ENCODE data around the gene WDR46.
"Not testable (repeated sequence)": the region's sequence is repeated elsewhere in the genome, so short reads cannot be mapped to it uniquely, and the experiment has no call there.

Gene WDR46

DNA sequence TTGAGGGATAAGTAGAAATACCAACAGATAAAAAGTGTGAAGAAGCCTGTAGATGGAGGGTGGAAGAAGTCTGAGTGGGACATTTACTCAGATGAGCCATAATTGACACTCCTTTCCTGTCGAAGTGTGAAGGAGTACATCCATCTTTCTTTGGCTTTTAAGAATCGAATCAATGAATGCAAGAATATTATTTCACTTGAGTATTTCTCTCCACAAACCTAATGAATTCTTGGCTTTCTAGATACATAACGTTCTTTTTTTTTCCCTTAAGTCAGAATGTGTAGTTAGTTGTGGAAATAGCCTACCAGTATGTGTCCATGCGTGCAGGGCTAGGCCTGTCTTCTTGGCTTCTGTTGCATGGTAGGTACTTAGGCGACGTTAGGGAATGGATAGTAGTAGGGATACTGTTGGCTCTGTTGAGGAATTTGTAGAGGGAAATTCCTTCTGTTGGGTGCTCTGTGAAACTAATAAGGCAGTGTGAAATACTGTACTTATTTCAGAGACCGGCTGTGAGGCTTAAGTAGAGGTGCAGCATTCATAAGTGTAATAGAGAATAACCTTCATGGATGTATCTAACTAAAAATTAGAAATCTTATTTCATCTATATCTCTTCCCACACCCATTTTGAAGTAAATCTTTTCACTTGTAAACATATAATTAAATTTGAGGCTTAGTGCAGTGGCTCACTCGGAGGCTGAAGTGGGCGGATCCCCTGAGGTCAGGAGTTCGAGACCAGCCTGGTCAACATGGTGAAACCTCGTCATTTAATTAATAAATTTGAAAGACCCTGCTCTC lies 15.7 kb downstream of the WDR46 start:
- H3K36me3 ChIP-seq = peaks cover 11% of the 10 kb centered on the region
- no peak overlapping the region for H3K4me3 ChIP-seq (ENCODE audit: low read depth in 1 of 2, low read length in 1 of 2)

GRCh38 chr6:33272275-33273128 lies 16.5 kb downstream of the WDR46 start:
- peaks cover 16% of the 10 kb centered on the region for H3K36me3 ChIP-seq
- H3K27me3 ChIP-seq = no peaks in the 10 kb centered on the region
- H3K4me3 ChIP-seq (ENCODE audit: low read depth in 1 of 2, low read length in 1 of 2) = peak overlapping the region; percentile 73 to 87
- peaks cover 31 to 35% of the 10 kb centered on the region in 2 experiments for H3K4me1 ChIP-seq (ENCODE audit: control insufficient read depth in 1 of 2, insufficient read depth in 1 of 2, low read depth in 1 of 2, low read length in 1 of 2)
- H3K9me3 ChIP-seq = no peaks in the 10 kb centered on the region
- H3K27ac ChIP-seq = peak overlapping the region; percentile 96
- no peak for TF ChIP-seq CTCF (IDR thresholded peaks at IDR 0.05)

More for the DNA sequence above, 15.7 kb downstream of the WDR46 start:
- no peaks in the 10 kb centered on the region for H3K9me3 ChIP-seq
- no peak for TF ChIP-seq CTCF (IDR thresholded peaks at IDR 0.05)
- peaks cover 39 to 43% of the 10 kb centered on the region in 2 experiments for H3K4me1 ChIP-seq (ENCODE audit: control insufficient read depth in 1 of 2, insufficient read depth in 1 of 2, low read depth in 1 of 2, low read length in 1 of 2)
- H3K27me3 ChIP-seq = no peaks in the 10 kb centered on the region
- H3K27ac ChIP-seq = peak overlapping the region; percentile 96

GRCh38 chr6:33271468-33272274 lies 17.4 kb downstream of the WDR46 start, which contains the start of the genes RPS18 and VPS52:
RPS18 (plus strand) TSS chr6:33272075; CDS start chr6:33272120, 45 bp downstream.
VPS52 (minus strand) TSS chr6:33271876; CDS start chr6:33271675, 201 bp downstream.
- H3K4me1 ChIP-seq (ENCODE audit: control insufficient read depth in 1 of 2, insufficient read depth in 1 of 2, low read depth in 1 of 2, low read length in 1 of 2) = peaks cover 26 to 33% of the 10 kb centered on the region in 2 experiments

DNA sequence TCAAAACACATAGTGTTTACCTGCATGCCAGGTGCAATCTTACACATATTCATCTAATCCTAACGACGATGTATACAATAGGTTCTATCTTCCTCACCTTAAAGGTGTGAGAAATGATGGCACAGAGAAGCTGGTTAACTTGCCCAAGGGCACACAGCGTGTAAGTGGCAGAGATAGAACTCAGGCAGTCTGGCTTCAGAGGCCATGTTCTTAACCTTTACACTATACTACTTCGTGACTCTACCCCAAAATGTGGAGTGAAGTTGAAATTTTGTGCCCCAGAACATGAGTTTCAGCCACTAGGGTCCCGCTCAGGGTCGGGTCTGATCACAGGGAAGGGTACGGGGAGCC lies 17.9 kb downstream of the WDR46 start:
- TF ChIP-seq CTCF (IDR thresholded peaks at IDR 0.05) = no peak

More at GRCh38 chr6:33271468-33272274, 17.4 kb downstream of the WDR46 start, which contains the start of the genes RPS18 and VPS52:
- peak; percentile 38 for TF ChIP-seq CTCF (IDR thresholded peaks at IDR 0.05)
- peaks cover 24% of the 10 kb centered on the region for H3K36me3 ChIP-seq
- H3K4me3 ChIP-seq (ENCODE audit: low read depth in 1 of 2, low read length in 1 of 2) = peak within 1 kb of the TSS; percentile 73 to 87
- H3K9me3 ChIP-seq = no peaks in the 10 kb centered on the region
- H3K27me3 ChIP-seq = no peaks in the 10 kb centered on the region
- H3K27ac ChIP-seq = peak within 1 kb of the TSS; percentile 96

GRCh38 chr6:33264015-33264414 lies 25.0 kb downstream of the WDR46 start:
- Histone ChIP-seq H3K27ac (no peak overlapping the region), H3K27me3 (no peaks in the 10 kb centered on the region), H3K9me3 (no peaks in the 10 kb centered on the region), H3K36me3 (peaks cover 91% of the 10 kb centered on the region), H3K4me3 (ENCODE audit: low read depth in 1 of 2, low read length in 1 of 2) (no peak overlapping the region), H3K4me1 (ENCODE audit: control insufficient read depth in 1 of 2, insufficient read depth in 1 of 2, low read depth in 1 of 2, low read length in 1 of 2) (no peaks in the 10 kb centered on the region)
- no peak for TF ChIP-seq CTCF (IDR thresholded peaks at IDR 0.05)

More for the DNA sequence above, 17.9 kb downstream of the WDR46 start:
- H3K36me3 ChIP-seq = peaks cover 30% of the 10 kb centered on the region
- H3K27me3 ChIP-seq = no peaks in the 10 kb centered on the region
- no peaks in the 10 kb centered on the region for H3K9me3 ChIP-seq
- peaks cover 21 to 27% of the 10 kb centered on the region in 2 experiments for H3K4me1 ChIP-seq (ENCODE audit: control insufficient read depth in 1 of 2, insufficient read depth in 1 of 2, low read depth in 1 of 2, low read length in 1 of 2)
- H3K4me3 ChIP-seq (ENCODE audit: low read depth in 1 of 2, low read length in 1 of 2) = peak overlapping the region; percentile 73 to 87
- peak overlapping the region; percentile 96 for H3K27ac ChIP-seq

DNA sequence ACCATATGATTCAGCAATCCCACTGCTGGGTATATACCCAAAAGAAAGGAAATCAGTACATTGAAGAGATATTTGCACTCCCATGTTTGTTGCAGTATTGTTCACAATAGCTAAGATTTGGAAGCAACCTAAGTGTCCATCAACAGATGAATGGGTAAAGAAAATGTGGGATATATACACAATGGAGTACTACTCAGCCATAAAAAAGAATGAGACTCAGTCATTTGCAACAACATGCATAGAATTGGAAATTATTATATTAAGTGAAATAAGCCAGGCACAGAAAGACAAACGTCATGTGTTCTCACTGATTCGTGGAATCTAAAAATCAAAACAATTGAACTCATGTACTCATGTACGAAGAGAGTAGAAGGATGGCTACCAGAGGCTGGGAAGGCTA lies 26.5 kb downstream of the WDR46 start:
- H3K36me3 ChIP-seq = peaks cover 84% of the 10 kb centered on the region
- not testable (repeated sequence) for H3K27ac ChIP-seq; H3K4me3 ChIP-seq (ENCODE audit: low read depth in 1 of 2, low read length in 1 of 2); H3K9me3 ChIP-seq; H3K27me3 ChIP-seq; H3K4me1 ChIP-seq (ENCODE audit: control insufficient read depth in 1 of 2, insufficient read depth in 1 of 2, low read depth in 1 of 2, low read length in 1 of 2)
